HL-60 (cell line): ENCODE measurements around the gene FOXL2NB.

Experiments
- CTCF ChIP-seq: IDR thresholded peaks from one replicate; pipeline ENCODE4 v1.5.1; 2011; ENCODE audit warnings: low read length, control low read depth, inconsistent platforms; ENCODE audit not compliant: insufficient read depth
- POLR2AphosphoS5 ChIP-seq: IDR thresholded peaks from 2 replicates; pipeline ENCODE4 v1.6.1; 2012; ENCODE audit warnings: low read depth
- TF ChIP-seq, protein P1 (sequence below): IDR thresholded peaks from 2 replicates; pipeline ENCODE4 v1.6.1; 2012; ENCODE audit warnings: low read depth; ENCODE audit not compliant: insufficient replicate concordance

GRCh38 chr3:138971766-138972320 is 24.8 kb downstream of the FOXL2NB start:
- TF ChIP-seq, protein P1, sequence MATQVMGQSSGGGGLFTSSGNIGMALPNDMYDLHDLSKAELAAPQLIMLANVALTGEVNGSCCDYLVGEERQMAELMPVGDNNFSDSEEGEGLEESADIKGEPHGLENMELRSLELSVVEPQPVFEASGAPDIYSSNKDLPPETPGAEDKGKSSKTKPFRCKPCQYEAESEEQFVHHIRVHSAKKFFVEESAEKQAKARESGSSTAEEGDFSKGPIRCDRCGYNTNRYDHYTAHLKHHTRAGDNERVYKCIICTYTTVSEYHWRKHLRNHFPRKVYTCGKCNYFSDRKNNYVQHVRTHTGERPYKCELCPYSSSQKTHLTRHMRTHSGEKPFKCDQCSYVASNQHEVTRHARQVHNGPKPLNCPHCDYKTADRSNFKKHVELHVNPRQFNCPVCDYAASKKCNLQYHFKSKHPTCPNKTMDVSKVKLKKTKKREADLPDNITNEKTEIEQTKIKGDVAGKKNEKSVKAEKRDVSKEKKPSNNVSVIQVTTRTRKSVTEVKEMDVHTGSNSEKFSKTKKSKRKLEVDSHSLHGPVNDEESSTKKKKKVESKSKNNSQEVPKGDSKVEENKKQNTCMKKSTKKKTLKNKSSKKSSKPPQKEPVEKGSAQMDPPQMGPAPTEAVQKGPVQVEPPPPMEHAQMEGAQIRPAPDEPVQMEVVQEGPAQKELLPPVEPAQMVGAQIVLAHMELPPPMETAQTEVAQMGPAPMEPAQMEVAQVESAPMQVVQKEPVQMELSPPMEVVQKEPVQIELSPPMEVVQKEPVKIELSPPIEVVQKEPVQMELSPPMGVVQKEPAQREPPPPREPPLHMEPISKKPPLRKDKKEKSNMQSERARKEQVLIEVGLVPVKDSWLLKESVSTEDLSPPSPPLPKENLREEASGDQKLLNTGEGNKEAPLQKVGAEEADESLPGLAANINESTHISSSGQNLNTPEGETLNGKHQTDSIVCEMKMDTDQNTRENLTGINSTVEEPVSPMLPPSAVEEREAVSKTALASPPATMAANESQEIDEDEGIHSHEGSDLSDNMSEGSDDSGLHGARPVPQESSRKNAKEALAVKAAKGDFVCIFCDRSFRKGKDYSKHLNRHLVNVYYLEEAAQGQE: no peak
- TF ChIP-seq CTCF (no peak), POLR2AphosphoS5 (no peak)
